SHP77 treated with DMSO at 0.1 percent for 48 hours (cell line): ENCODE results near the gene GPC3.
"Not testable (repeated sequence)": the region's sequence is repeated elsewhere in the genome, so short reads cannot be mapped to it uniquely, and the experiment has no call there.

Experiments
- DNase-seq: peaks from one replicate; lab custom pipeline; 2025; lab: John Stamatoyannopoulos, UW

The GPC3 gene

DNA sequence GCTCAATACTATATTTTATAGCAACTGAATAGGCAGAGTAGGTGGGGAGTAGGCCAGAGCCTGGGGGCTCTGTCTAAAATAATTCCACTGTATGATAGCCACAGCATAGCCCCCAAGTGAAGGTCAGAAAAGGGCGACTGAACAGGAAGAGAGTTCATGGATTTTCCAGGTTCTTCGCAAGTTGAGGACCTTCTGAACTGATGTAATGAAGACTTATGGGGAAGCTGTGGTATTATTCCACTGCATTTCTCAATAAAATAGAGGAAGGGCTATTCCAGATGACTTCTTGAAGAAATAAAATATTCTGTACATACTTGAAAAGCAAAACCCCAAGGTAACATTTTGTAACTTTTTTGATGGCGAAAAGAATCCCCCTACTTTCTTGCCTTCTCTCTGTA is 338.7 kb downstream of the GPC3 start:
- no peak for DNase-seq

DNA sequence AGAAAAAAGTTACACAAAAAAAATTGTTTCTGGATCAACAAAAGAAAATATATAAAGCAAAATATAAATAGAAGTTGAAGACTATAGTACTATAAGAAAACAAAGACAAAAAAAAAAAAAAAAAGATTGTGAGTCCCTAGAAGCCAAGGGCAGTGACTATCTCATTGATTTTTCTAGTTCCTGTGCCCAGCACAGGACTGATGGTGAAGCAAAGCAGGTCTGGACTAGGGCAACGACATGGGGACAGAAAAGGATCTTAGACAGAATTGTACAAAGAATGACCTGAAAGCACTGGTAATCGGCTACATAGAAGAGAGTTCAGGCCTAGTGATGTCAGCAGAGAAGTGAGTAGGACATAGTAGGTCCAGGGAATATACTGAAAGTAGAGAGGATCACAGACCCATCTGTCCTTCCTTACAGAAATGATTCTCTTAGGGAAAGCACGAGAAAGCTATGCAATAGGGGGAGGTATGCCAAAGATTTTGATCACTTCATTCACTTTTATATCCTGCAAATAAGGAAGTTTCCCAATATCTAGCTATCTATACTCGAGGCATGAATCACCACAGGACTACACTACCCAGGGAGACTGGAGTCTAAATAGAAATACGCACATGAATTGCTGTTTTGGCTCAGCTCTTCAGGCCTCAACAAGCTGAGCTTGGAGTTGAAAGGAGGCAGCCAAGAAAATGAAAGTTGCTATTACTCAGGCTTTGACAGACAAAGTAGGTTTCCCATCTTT is 339.2 kb downstream of the GPC3 start:
- DNase-seq, result no peak

DNA sequence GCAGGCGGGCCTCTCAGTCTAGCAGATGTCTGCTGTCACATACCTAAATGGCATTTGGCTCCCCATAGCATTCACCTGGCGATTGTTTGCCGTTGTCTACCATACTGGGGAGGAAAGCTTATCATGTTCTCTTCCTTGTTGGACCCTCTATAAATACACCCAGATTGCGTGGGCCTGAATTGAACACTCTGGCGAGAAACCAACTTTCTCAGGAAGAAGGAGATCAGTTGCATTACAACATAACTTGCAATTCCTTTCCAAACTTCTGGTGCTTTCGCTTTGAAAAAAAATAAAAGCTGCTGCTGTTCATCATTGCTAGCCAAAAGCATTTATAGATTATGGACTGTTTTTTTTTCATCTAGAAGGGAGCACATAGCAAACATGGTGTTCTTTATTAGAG is 340.1 kb downstream of the GPC3 start:
- DNase-seq, result no peak

DNA sequence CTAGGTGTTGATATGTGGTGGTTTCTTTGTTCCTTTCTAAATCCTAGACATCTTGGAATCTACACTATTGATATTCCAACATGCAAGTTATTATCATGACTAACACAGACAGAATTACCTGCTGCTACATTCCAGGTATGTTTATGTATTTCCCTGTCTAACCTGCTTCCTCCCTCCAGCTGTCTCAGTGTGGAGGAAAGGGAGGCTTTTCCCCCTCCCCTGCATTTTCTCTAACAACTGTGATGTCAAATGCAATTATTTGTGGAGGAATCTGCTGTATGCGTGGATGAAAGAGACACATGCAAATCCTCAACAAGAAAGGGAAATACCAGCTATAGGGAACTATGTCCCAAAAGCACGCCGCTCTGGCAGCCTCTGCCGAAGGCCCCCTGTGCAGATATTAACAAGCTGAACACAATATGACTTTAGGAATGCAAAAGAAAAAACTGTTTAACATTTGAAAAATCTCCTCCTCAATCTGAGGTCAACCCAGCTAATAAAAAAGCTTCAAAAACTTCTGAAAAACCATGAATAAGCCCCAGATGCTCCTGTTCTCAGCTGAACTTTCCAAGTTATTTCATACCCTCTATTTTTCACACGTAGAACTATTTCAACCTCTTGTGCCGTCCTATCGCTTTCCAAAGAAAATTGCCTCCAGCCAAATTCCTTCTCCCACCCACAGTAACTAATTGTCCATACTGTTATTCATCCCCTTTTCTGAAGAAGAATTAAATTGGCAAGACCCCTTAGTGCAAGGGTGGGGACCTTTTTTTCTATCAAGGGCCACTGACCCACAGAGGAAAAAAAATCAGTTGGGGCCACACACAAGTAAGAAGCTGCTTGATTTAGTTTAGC is 345.0 kb downstream of the GPC3 start:
- no peak for DNase-seq

DNA sequence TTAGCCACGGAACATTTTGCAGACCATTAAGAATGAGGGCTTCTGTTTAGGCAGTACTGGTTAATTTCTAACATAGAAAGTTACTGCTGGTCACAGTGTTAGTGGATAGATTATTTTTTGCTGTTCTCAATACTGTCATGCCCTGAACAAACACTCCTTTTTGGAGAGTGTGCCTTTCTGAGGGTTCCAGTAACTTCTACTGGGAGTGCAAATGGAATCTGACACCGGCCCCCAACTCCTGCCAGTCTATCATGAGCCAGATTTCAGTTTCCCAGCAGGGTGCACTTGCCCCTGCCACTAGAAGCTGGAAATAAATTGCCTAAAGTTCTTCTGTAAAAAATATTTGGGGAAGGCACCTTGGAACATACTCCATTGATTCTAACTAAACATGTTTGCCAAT is 345.7 kb downstream of the GPC3 start:
- DNase-seq, result no peak

DNA sequence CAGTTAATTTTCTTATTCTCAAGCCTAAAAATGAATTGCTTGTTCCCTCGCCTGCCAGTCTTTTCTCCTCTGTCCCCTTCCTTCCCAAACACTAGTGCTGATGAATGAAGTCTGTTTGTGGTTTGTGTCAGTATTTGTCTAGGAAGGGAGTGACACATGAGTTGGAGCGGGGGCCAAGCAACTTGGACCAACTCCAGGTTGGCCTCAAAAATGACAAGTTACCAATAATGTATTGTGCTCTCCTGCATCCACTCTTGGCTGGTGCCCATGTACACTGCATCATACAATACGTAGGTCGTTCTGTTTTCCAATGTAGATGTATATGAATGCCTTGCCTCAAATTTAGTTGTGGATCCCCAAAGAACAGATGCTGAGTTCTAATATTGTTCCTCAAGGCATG is 347.1 kb downstream of the GPC3 start:
- DNase-seq, result no peak

DNA sequence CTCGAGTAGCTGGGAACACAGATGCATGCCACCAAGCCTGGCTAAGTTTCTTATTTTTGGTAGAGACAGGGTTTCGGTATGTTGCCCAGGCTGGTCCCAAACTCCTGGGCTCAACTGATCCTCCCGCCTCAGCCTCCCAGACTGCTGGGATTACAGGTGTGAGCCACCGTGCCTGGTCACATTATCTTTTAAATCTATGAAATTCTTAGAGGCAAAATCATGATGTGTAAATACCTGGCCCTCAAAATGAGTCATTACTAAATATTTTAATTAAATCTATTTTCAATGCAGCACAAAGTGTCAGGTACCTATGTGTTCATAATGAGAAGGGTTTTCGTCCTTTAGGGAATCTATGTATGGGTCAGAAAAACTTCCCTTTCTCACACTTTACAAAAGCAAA is 347.6 kb downstream of the GPC3 start:
- no peak for DNase-seq

DNA sequence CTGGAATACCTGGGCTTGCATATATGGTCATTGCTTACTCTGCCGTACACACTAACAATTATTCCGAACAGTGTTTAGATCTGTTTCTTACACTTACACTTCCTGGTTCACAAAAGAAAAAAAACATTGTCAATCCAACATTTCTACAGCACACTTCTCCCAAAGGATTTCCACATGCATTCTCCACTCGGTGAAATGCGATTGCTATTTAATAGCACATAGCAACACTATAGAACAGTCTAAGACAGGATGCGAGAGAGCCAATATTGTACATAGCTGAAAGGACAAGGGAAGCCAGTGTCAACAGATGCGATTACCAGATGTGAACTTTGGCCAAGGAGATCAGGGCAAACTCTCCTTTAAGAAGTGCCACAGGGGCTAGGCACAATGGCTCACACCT is 349.4 kb downstream of the GPC3 start:
- no peak for DNase-seq

DNA sequence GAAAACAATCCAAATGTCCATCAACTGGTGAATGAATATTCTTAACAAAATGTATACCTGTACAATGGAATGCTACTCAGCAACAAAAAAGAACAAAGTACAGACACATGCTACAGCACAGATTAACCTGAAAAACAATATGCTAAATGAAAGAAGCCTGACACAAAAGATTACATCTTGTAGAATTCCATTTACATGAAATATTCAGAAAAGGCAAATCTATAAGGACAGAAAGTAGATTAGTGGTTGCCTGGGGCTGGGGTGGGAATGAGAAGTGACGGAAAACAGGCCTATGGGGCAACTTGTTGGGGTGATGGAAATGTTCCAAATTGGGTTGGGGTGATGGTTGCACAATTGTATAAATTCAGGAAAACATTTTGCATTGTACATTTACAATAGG is 351.0 kb downstream of the GPC3 start:
- no peak for DNase-seq

DNA sequence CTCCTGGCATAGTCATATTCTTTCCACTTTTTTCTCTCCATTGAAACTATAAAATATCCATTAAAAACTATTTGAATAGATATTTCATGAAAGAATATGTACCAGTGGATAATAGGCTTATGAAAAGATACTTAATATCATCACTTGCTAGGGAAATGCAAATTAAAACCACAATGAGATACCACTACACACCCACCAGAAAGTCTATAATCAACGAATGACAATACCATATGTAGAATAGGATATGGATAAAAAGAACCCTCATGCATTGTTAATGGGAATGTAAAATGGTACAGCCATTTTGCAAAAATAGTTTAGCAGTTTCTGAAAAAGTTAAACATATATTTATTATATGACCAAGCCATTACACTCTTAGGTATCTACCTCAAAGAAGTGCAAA is 351.4 kb downstream of the GPC3 start:
- DNase-seq, result no peak

DNA sequence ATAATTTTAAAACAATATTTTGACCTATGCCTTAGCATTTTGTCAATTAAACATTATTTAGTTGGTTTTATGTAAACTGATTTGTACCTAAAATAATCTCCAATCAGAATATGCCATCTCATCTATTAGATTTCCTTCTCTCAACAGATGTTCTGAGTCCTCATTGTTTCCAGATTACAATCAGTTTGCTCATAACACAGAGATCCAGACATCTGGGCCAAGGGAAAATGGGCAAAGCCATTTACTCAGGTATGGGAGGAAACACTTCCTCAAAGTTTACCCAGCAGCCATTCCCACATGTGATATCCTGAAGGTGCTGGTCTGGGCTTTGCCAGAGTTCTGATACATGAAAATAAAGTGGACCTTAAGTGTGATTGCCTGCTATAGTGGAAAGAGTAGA is 352.2 kb downstream of the GPC3 start:
- DNase-seq, result no peak

DNA sequence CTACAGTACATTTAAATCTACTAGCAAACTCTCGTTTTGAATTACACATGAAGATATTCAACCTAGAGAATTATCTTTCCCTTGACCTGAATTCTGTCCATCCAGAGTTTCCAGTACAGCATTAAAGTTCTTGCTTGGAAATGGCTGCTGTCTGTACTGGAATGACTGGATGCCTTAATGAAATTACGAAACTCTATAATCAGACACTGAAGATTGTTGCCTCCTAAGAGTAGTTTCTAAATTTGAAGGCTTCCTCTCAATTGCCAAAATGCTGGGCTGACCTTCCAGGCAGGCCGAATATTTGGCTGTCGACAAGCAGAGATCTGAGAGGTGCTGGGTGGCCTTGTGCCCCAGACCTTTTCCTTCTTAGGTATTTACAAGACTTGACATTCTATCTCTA is 355.0 kb downstream of the GPC3 start:
- DNase-seq, result no peak

DNA sequence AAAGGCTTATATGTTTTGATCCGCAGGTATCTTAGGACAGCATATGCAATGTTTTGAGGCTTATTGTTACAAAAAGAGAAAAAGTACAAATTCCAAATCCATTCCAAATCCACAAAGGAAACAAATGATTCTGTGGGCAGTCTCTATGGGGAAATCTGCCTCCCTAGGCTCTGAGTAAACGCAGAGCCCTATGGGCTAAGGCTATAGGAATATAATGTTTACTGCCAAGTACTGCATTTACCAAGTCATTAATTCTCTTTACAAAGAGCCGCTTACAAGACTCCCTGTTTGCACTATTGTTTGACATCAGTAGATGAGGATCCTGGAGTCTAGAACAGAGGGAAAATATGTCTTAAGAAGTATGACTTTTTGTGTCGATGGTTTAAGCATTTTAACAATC is 357.7 kb downstream of the GPC3 start:
- DNase-seq, result no peak

DNA sequence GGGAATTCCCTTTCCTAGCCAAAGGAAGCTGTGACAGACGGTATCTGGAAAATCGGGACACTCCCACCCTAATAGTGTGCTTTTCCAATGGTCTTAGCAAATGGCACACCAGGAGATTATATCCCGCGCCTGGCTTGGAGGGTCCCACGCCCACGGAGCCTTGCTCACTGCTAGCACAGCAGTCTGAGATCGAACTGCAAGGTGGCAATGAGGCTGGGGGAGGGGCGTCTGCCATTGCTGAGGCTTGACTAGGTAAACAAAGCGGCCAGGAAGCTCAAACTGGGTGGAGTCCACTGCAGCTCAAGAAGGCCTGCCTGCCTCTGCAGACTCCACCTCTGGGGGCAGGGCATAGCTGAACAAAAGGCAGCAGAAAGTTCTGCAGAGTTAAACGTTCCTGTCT is 364.0 kb downstream of the GPC3 start:
- DNase-seq, result not testable (repeated sequence)

DNA sequence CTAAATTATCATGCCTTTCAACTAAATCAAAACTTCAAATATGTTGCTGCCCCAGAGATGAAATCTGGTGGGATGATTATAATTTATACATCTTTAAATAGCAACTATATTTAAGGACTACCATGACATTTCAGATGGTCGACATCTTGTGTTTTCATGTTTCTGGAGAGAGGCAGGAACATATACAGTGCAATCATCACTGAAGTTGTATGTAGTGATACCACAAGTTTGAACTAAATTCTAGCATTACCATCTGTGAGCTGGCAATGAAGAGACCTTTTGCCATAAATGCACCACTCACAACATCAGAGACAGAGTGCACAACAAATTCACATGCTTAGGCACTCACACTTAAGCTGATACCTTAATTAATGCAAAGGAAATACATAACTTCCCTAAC is 373.7 kb downstream of the GPC3 start:
- no peak for DNase-seq

DNA sequence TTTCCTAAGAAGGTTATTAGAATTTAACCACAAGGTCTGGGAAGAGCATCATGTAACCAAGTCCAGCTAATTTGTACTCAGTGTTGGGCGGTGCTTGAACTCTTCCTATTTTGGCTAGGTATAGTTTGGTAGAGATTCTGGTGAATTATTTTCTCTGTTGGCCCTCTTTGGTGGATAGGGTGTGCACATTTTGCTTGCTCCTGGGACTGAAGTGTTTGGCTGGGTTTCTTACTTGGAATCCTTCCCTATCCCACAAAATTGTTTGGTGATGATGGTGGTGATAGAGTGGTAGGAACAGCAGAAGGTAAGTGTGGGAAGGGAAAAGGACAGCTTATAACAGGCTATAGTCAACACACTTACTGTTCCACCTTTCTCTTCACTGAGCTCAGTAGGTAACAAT is 375.3 kb downstream of the GPC3 start:
- DNase-seq, result no peak

DNA sequence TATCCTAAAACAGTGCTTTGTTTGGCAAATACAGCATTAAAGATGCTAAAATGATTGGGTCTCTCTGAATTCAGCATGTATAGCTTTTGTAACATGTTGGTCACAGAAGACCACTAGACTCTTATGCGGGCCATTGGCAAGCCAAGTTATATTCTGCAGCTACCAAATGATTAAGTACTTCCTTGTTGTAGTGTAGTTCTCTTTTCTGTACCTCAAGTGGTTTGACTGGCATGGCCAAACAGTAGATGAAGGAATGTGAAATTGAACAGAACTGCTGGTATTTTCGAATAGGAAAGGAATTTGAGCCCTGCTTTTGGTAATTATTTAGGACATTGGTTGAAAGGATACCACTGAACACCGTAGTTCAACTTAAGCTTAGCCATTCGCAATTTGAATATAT is 376.2 kb downstream of the GPC3 start:
- no peak for DNase-seq

DNA sequence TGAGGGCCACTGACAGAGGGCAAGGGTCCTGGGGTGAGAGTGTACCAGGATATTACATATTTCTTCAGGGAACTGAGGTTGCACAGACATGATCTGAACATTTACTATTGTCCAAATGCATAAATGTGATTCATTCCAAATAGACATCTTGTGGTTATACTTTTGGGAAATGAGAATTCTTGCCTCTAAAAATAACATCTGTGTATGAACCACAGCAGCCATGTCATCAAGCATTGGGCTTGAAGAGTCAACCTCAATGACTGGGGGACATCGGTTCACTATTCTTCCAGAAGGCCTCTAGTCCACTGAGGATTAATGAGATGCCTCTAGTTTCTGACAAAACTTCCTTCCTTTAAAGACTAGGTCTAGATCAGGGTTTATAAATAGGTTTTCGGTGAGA is 377.0 kb downstream of the GPC3 start:
- no peak for DNase-seq

DNA sequence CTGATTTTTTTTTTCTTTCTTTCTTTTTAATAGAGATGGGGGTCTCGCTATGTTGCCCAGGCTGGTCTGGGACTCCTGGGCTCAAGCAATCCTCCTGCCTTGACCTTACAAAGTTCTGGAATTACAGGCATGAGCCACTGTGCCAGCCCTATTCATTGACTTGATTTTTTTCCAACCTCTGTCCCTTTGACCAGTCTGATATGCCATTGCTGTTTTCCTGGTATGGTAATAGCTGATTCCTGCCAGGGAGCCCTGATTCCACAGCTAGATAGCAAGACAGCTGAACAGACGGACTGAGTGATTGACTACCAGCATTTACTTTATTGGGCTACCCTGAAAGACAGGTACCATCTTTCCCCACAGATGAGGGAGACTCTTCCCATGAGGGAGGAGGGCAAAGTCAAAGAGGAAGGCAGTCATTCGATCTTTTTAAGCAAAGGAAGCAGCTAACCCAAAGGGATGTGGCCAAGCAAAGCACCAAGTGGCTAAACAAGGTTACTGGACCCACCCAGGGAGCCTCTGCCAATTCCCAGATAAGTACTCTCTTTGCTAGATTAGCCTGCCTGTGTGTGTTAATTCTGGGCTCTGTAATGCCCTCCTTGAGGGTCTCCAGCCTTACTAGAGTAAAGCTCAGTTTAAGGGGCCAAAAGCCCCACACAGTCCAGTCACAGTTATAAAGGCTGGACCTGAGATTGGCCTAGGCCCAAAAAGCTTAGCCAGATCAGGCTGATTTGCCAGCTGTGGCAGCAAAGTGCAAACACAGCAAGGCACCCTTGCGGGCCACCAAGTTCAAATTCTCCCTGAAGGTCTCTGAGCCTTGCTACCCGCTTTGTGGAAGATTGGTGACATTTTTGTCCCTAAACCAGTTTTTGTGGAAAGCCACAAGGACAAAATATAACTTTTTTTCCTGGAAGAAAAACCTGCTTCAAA is 377.7 kb downstream of the GPC3 start:
- DNase-seq, result no peak

DNA sequence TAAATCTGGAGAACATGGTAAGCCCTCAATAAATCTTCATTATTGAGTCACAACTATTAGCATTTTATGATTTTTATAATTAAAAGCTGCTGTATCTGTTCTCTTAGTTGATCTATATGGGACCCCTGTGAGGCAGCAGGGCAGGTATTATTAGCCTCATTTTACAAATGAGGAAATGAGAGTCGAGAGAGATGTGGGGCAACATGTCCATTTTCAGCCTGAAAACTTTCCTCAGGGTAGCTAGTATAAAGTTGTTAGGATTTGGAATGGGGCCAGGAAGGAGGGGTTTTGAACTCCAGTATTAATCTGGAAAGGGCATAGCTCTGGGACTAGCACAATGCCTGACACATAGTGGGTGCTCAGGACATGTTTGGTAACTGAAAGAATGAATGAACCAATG is 378.4 kb downstream of the GPC3 start:
- DNase-seq, result no peak

DNA sequence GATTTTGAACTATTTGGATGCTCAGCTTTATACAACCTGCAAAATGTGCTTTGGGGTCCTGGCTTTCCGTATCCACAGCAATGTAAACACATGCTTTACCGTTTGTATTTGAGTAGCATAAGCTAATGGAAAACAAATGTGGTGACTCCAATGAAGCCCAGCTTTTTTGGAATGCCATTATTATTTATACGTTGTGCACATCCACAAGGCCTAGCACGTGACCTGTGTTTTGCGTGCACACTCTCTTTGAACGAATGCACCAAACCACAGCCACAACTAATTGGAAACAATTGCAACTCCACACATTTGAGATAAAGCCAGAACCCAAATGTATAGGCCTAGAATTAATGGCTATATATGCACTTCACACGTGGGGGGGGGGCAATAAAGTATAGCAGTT is 380.6 kb downstream of the GPC3 start:
- DNase-seq, result no peak

DNA sequence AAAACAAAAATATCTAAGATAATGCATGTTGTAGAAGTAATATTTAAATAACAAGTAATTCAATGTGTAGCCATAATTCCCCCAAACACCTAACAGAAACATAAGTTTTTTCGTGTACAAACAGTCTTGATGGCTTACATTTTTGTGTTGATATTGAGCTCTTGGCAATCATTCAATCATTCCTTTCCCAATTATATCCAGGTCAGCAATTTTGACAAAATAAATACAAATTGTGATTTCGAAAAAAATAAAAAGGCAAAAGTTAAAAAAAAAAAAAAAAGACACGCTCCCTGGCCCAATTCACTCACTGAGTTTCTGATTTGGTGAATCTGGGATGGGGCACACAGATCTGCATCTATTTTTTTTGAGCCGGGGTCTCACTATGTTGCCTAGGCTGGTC is 382.5 kb downstream of the GPC3 start:
- DNase-seq, result no peak

DNA sequence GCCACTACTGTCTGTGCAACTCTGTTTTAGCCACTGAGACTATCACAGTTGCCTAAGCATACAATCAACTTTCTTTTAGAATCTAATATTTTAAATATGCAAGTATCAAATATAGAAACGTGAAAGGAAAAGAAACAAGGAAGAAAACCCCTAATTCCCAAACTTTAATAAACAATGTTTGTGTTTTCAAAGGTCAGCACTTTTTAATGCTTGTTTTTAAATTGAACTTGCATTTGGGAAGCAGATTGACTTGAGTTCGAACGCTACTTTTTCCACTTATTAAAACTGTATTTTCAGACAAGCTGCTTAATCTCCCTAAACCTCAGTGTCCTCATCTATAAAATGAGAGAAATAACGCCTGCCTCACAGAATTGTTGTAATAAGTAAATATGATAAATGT is 384.3 kb downstream of the GPC3 start:
- DNase-seq, result no peak
